HFFc6 (cell line): ENCODE measurements around the gene TTC12. TPM values are rescaled to one million over a fixed set of nuclear protein-coding genes. Genes with fewer than 3 reads are reported as not detected.

Source experiments
- DNase-seq: peaks from one replicate; pipeline ENCODE4 v3.0.0-alpha.2; 2018
- H3K27ac Mint-ChIP-seq: 2 replicates; pipeline ENCODE4 v1.8.0; 2020; ENCODE audit warnings: mild to moderate bottlenecking, mixed read lengths
- H3K27me3 Mint-ChIP-seq: 2 replicates; pipeline ENCODE4 v1.8.0; 2021; ENCODE audit warnings: mild to moderate bottlenecking, moderate library complexity, mixed read lengths; ENCODE audit not compliant: insufficient read depth
- H3K36me3 Mint-ChIP-seq: 2 replicates; pipeline ENCODE4 v1.8.0; 2021; ENCODE audit warnings: low read depth, mixed read lengths
- H3K4me1 Mint-ChIP-seq: 2 replicates; pipeline ENCODE4 v1.8.0; 2020; ENCODE audit warnings: low read depth, mixed read lengths
- H3K4me3 Mint-ChIP-seq: 2 replicates; pipeline ENCODE4 v1.8.0; 2020; ENCODE audit warnings: mild to moderate bottlenecking, moderate library complexity, mixed read lengths
- H3K9me3 Mint-ChIP-seq: 2 replicates; pipeline ENCODE4 v1.8.0; 2020; ENCODE audit warnings: mild to moderate bottlenecking, mixed read lengths
- CTCF ChIP-seq: fragments of 200-600 bp; sonication (generic); IDR thresholded peaks from 2 replicates; pipeline ENCODE4 v1.5.0; 2021; ENCODE audit warnings: antibody characterized with exemption, mild to moderate bottlenecking
- total RNA-seq, 6 experiments: library from RNA; stranded (reverse); fragmentation: NEBNext Ultra II Directional; extraction: Animal tissue kit (Norgen Biotek cat#: 25700); gene quantifications; 2 replicates in 1 of 6; 3 replicates in 5 of 6; pipeline ENCODE4 v1.2.3, GENCODE V29; 2021

TTC12 gene
- total RNA-seq, 6 experiments from 2014 or later, result 7.4 to 11.4 (median 9.5) TPM

GRCh38 chr11:113409526-113409925 lies 95.1 kb downstream of the TTC12 start:
- Mint-ChIP-seq H3K36me3 (no peaks in the 10 kb centered on the region), H3K27me3 (peaks cover 4% of the 10 kb centered on the region), H3K4me3 (no peak overlapping the region), H3K4me1 (no peaks in the 10 kb centered on the region), H3K9me3 (no peaks in the 10 kb centered on the region), H3K27ac (no peak overlapping the region)
- TF ChIP-seq CTCF, result no peak
- no peak for DNase-seq

GRCh38 chr11:113410414-113411135 lies 96.2 kb downstream of the TTC12 start:
- Mint-ChIP-seq H3K4me3 (no peak overlapping the region), H3K36me3 (no peaks in the 10 kb centered on the region), H3K9me3 (no peaks in the 10 kb centered on the region), H3K27me3 (peaks cover 5% of the 10 kb centered on the region; the same call in 1 of the 2 replicates), H3K27ac (no peak overlapping the region), H3K4me1 (no peaks in the 10 kb centered on the region)
- no peak for DNase-seq
- TF ChIP-seq CTCF, result no peak

- no peak overlapping the region for H3K4me3 Mint-ChIP-seq
- no peaks in the 10 kb centered on the region for H3K9me3 Mint-ChIP-seq
- peaks cover 5% of the 10 kb centered on the region; the same call in 1 of the 2 replicates for H3K27me3 Mint-ChIP-seq
- H3K27ac Mint-ChIP-seq, result no peak overlapping the region
- no peak for DNase-seq
- H3K36me3 Mint-ChIP-seq, result no peaks in the 10 kb centered on the region
- no peak for TF ChIP-seq CTCF
- no peaks in the 10 kb centered on the region for H3K4me1 Mint-ChIP-seq
These were observed 97.2 kb downstream of the TTC12 start for GRCh38 chr11:113411536-113411935.

GRCh38 chr11:113412675-113413074 lies 98.3 kb downstream of the TTC12 start:
- H3K27ac Mint-ChIP-seq, result no peak overlapping the region
- H3K4me3 Mint-ChIP-seq, result no peak overlapping the region
- no peaks in the 10 kb centered on the region for H3K4me1 Mint-ChIP-seq
- DNase-seq, result no peak
- TF ChIP-seq CTCF, result no peak
- H3K36me3 Mint-ChIP-seq, result no peaks in the 10 kb centered on the region
- peaks cover 6% of the 10 kb centered on the region; the same call in 1 of the 2 replicates for H3K9me3 Mint-ChIP-seq
- H3K27me3 Mint-ChIP-seq, result peaks cover 3% of the 10 kb centered on the region; the same call in 1 of the 2 replicates

GRCh38 chr11:113415343-113415742 lies 101.0 kb downstream of the TTC12 start:
- H3K36me3 Mint-ChIP-seq, result no peaks in the 10 kb centered on the region
- H3K4me3 Mint-ChIP-seq, result no peak overlapping the region
- no peak for TF ChIP-seq CTCF
- no peak overlapping the region for H3K27ac Mint-ChIP-seq
- DNase-seq, result no peak
- peaks cover 8% of the 10 kb centered on the region; the same call in 1 of the 2 replicates for H3K27me3 Mint-ChIP-seq
- peaks cover 10% of the 10 kb centered on the region for H3K9me3 Mint-ChIP-seq
- H3K4me1 Mint-ChIP-seq, result no peaks in the 10 kb centered on the region

Other genes with a start within 250 kb of the TTC12 start
- not detected for gene ANKK1, start 73.2 kb downstream of the TTC12 start, total RNA-seq
- not detected for gene DRD2, start 160.8 kb downstream of the TTC12 start, total RNA-seq